Activated CD4-positive, alpha-beta T cell treated with anti-CD3 and anti-CD28 coated beads, Interleukin-2, amount 50 U/mL, for 24 hours (primary cell): Measurements from ENCODE around the gene YBX3.
A peak's percentile ranks its signal among the peaks of the same experiment; 100 is the strongest.

ENCODE experiments used
- DNase-seq, 2 donors: peaks; one replicate each; pipeline ENCODE4 v3.0.0-alpha.2; 2020; ENCODE audit warnings: low read depth in 1 of 2, low spot score in 1 of 2

The YBX3 gene

GRCh38 chr12:10722502-10722904 lies 620 bp downstream of the YBX3 start:
- peak; percentile 25 to 28 for DNase-seq

GRCh38 chr12:10721651-10722501 lies 1.2 kb downstream of the YBX3 start:
- peak; percentile 25 to 42 for DNase-seq

- no peak for DNase-seq
These were observed 2.0 kb downstream of the YBX3 start for GRCh38 chr12:10720974-10721650.

- DNase-seq, result no peak
These were observed 3.6 kb downstream of the YBX3 start for GRCh38 chr12:10719482-10719881.

GRCh38 chr12:10718279-10718821 lies 4.8 kb downstream of the YBX3 start:
- no peak for DNase-seq

- DNase-seq, result no peak
These were observed 5.7 kb downstream of the YBX3 start for GRCh38 chr12:10717410-10717809.

- no peak for DNase-seq
These were observed 6.3 kb downstream of the YBX3 start for GRCh38 chr12:10716704-10717315.

GRCh38 chr12:10716277-10716676 lies 6.8 kb downstream of the YBX3 start:
- DNase-seq, result no peak

- peak in 1 of 2 donors; percentile 22 for DNase-seq
These were observed 7.6 kb downstream of the YBX3 start for GRCh38 chr12:10715491-10715890.

GRCh38 chr12:10709808-10710207 lies 13.3 kb downstream of the YBX3 start:
- no peak for DNase-seq

GRCh38 chr12:10708862-10709261 lies 14.3 kb downstream of the YBX3 start:
- no peak for DNase-seq

GRCh38 chr12:10705655-10706054 lies 17.5 kb downstream of the YBX3 start:
- no peak for DNase-seq

GRCh38 chr12:10701843-10702242 lies 21.3 kb downstream of the YBX3 start:
- no peak for DNase-seq

GRCh38 chr12:10701131-10701681 lies 21.9 kb downstream of the YBX3 start:
- DNase-seq, result peak in 1 of 2 donors; percentile 49

GRCh38 chr12:10700581-10700980 lies 22.5 kb downstream of the YBX3 start:
- no peak for DNase-seq

GRCh38 chr12:10697862-10698261 lies 25.3 kb downstream of the YBX3 start:
- DNase-seq, result no peak

GRCh38 chr12:10697156-10697555 lies 26.0 kb downstream of the YBX3 start:
- DNase-seq, result no peak

GRCh38 chr12:10690906-10691305 lies 32.2 kb downstream of the YBX3 start:
- DNase-seq, result no peak

GRCh38 chr12:10689146-10689545 lies 34.0 kb downstream of the YBX3 start:
- DNase-seq, result no peak

- no peak for DNase-seq
These were observed 35.1 kb downstream of the YBX3 start for GRCh38 chr12:10688042-10688441.

- DNase-seq, result peak; percentile 17 to 39
These were observed 49.3 kb downstream of the YBX3 start, which contains the start of gene STYK1 for GRCh38 chr12:10673659-10674384. STYK1 (minus strand) TSS chr12:10674052; CDS start chr12:10634618, 39,434 bp downstream.
